Measurements from ENCODE around the gene GAB1.

DNA sequence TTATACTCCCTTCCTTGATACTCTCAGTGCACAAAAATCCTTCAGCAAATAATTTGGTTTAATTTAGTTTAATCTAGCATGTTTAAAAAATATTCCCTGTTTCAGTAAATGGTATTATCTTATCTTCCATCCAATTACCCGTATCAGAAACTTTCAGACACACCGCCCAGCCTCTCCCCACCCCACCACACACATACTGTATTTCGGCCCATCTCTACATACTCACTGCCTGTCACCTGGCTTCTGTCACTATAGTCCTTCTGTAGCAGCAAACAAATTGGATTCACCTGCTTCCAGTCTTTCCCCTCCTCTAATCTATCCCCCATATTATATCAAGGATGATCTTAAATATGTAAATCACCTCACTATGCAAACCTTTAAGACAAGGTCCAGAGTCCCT lies 24.8 kb upstream of the GAB1 start:
- TF ChIP-seq, protein P1, sequence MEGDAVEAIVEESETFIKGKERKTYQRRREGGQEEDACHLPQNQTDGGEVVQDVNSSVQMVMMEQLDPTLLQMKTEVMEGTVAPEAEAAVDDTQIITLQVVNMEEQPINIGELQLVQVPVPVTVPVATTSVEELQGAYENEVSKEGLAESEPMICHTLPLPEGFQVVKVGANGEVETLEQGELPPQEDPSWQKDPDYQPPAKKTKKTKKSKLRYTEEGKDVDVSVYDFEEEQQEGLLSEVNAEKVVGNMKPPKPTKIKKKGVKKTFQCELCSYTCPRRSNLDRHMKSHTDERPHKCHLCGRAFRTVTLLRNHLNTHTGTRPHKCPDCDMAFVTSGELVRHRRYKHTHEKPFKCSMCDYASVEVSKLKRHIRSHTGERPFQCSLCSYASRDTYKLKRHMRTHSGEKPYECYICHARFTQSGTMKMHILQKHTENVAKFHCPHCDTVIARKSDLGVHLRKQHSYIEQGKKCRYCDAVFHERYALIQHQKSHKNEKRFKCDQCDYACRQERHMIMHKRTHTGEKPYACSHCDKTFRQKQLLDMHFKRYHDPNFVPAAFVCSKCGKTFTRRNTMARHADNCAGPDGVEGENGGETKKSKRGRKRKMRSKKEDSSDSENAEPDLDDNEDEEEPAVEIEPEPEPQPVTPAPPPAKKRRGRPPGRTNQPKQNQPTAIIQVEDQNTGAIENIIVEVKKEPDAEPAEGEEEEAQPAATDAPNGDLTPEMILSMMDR (IDR thresholded peaks at IDR 0.05; ENCODE audit: low read depth, low read length, missing input control) = no peak
- TF ChIP-seq NR2F2 (IDR thresholded peaks at IDR 0.05) (no peak), MAX (IDR thresholded peaks at IDR 0.05) (no peak), ATF3 (IDR thresholded peaks at IDR 0.05) (no peak)
- TF ChIP-seq, protein P2, sequence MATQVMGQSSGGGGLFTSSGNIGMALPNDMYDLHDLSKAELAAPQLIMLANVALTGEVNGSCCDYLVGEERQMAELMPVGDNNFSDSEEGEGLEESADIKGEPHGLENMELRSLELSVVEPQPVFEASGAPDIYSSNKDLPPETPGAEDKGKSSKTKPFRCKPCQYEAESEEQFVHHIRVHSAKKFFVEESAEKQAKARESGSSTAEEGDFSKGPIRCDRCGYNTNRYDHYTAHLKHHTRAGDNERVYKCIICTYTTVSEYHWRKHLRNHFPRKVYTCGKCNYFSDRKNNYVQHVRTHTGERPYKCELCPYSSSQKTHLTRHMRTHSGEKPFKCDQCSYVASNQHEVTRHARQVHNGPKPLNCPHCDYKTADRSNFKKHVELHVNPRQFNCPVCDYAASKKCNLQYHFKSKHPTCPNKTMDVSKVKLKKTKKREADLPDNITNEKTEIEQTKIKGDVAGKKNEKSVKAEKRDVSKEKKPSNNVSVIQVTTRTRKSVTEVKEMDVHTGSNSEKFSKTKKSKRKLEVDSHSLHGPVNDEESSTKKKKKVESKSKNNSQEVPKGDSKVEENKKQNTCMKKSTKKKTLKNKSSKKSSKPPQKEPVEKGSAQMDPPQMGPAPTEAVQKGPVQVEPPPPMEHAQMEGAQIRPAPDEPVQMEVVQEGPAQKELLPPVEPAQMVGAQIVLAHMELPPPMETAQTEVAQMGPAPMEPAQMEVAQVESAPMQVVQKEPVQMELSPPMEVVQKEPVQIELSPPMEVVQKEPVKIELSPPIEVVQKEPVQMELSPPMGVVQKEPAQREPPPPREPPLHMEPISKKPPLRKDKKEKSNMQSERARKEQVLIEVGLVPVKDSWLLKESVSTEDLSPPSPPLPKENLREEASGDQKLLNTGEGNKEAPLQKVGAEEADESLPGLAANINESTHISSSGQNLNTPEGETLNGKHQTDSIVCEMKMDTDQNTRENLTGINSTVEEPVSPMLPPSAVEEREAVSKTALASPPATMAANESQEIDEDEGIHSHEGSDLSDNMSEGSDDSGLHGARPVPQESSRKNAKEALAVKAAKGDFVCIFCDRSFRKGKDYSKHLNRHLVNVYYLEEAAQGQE (IDR thresholded peaks at IDR 0.05) = no peak

All from liver (tissue), 3 donors.